H1 (cell line): ENCODE data around the gene PRKAR1B. TPM values are rescaled to one million over a fixed set of nuclear protein-coding genes. Genes with fewer than 3 reads are reported as not detected.
A peak's percentile ranks its signal among the peaks of the same experiment; 100 is the strongest.

Experiments used
- BRCA1 ChIP-seq: IDR thresholded peaks from 2 replicates; pipeline ENCODE4 v1.6.1; 2012; ENCODE audit warnings: low read depth, low read length, improper control_type of control experiment
- KDM5A ChIP-seq: fragments of 200-600 bp; IDR thresholded peaks from 2 replicates; pipeline ENCODE4 v1.7.1; 2012; ENCODE audit warnings: mild to moderate bottlenecking, low read length, inconsistent platforms, mixed read lengths
- MAFK ChIP-seq: IDR thresholded peaks from 2 replicates; pipeline ENCODE4 v1.6.1; 2012; ENCODE audit warnings: low read depth, mild to moderate bottlenecking, improper control_type of control experiment, low read length
- POLR2AphosphoS5 ChIP-seq: IDR thresholded peaks from 2 replicates; pipeline ENCODE4 v1.6.1; 2011; ENCODE audit warnings: low read depth, low read length
- RNF2 ChIP-seq: fragments of 200-900, 300-1000 bp; sonication (generic); IDR thresholded peaks from 2 replicates; pipeline ENCODE4 v1.7.1; 2016; ENCODE audit warnings: borderline replicate concordance, low read depth, mild to moderate bottlenecking, antibody characterized with exemption, low read length; ENCODE audit not compliant: poor library complexity, severe bottlenecking; ENCODE audit errors: missing control alignments
- SIX5 ChIP-seq: IDR thresholded peaks from 2 replicates; pipeline ENCODE4 v1.6.1; 2011; ENCODE audit warnings: mild to moderate bottlenecking, low read depth, low read length
- SUZ12 ChIP-seq: fragments of 200-600 bp; sonication (generic); IDR thresholded peaks from 2 replicates; pipeline ENCODE4 v1.6.1; 2012; ENCODE audit warnings: mild to moderate bottlenecking, inconsistent platforms, low read length, moderate library complexity, mixed read lengths
- TAF7 ChIP-seq: optimal IDR thresholded peaks from 2 replicates; pipeline ENCODE3; 2011; ENCODE audit warnings: low read depth, mild to moderate bottlenecking, inconsistent platforms, low read length, moderate library complexity, borderline replicate concordance
- polyA plus RNA-seq, 7 experiments: library from polyadenylated mRNA; depleted of rRNA in 3 of 7; stranded (reverse) in 5 of 7; unstranded in 2 of 7; fragments of >200 nt in 5 of 7; fragments of 200-250 nt in 2 of 7; gene quantifications; 1 replicate in 5 of 7; 2 replicates in 1 of 7; 4 replicates in 1 of 7; pipeline versions ENCODE4 v1.2.1 to v1.2.3, GENCODE V29; 2011 to 2013; ENCODE audit warnings: missing spikeins in 2 of 7, mixed read lengths in 2 of 7
- total RNA-seq: library from RNA; stranded (reverse); fragmentation: NEBNext Ultra II Directional; extraction: Animal tissue kit (Norgen Biotek cat#: 25700); gene quantifications from 2 replicates; pipeline ENCODE4 v1.2.1, GENCODE V29; 2021
- TF ChIP-seq, protein P1 (sequence below): fragments of 300-600 bp; sonication (generic); IDR thresholded peaks from 2 replicates; pipeline ENCODE4 v1.7.1; 2012; ENCODE audit warnings: low read length, moderate library complexity, mild to moderate bottlenecking, inconsistent platforms; ENCODE audit not compliant: insufficient replicate concordance
- TF ChIP-seq, protein P2 (sequence below): IDR thresholded peaks from 2 replicates; pipeline ENCODE4 v1.6.1; 2012; ENCODE audit warnings: inconsistent platforms
- TF ChIP-seq, protein P3 (sequence below): IDR thresholded peaks from 2 replicates; pipeline ENCODE4 v1.6.1; 2011; ENCODE audit warnings: low read depth, mild to moderate bottlenecking, low read length; ENCODE audit not compliant: insufficient read depth

The PRKAR1B gene
- total and polyA plus RNA-seq, 2 of the 8 experiments (the other 6 are each of a cell fraction or from before 2014, with no cell fraction given): 12.3 to 55.7 TPM

DNA sequence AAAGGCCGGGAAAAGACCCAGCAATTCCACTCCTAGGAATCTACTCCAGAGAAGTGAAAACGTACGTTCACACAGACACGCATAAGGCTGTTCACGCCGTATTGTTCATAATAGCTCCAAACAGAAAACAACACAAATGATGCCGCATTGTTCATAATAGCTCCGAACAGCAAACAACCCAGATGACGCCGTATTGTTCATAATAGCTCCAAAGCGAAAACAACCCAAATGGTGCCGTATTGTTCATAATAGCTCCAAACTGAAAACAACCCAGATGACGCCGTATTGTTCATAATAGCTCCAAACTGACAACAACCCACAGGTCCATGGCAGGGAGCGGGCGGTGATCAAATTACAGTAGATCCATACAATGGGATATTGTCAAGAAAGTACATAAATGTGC lies 85.8 kb downstream of the PRKAR1B start (continued):
- TF ChIP-seq, protein P1, sequence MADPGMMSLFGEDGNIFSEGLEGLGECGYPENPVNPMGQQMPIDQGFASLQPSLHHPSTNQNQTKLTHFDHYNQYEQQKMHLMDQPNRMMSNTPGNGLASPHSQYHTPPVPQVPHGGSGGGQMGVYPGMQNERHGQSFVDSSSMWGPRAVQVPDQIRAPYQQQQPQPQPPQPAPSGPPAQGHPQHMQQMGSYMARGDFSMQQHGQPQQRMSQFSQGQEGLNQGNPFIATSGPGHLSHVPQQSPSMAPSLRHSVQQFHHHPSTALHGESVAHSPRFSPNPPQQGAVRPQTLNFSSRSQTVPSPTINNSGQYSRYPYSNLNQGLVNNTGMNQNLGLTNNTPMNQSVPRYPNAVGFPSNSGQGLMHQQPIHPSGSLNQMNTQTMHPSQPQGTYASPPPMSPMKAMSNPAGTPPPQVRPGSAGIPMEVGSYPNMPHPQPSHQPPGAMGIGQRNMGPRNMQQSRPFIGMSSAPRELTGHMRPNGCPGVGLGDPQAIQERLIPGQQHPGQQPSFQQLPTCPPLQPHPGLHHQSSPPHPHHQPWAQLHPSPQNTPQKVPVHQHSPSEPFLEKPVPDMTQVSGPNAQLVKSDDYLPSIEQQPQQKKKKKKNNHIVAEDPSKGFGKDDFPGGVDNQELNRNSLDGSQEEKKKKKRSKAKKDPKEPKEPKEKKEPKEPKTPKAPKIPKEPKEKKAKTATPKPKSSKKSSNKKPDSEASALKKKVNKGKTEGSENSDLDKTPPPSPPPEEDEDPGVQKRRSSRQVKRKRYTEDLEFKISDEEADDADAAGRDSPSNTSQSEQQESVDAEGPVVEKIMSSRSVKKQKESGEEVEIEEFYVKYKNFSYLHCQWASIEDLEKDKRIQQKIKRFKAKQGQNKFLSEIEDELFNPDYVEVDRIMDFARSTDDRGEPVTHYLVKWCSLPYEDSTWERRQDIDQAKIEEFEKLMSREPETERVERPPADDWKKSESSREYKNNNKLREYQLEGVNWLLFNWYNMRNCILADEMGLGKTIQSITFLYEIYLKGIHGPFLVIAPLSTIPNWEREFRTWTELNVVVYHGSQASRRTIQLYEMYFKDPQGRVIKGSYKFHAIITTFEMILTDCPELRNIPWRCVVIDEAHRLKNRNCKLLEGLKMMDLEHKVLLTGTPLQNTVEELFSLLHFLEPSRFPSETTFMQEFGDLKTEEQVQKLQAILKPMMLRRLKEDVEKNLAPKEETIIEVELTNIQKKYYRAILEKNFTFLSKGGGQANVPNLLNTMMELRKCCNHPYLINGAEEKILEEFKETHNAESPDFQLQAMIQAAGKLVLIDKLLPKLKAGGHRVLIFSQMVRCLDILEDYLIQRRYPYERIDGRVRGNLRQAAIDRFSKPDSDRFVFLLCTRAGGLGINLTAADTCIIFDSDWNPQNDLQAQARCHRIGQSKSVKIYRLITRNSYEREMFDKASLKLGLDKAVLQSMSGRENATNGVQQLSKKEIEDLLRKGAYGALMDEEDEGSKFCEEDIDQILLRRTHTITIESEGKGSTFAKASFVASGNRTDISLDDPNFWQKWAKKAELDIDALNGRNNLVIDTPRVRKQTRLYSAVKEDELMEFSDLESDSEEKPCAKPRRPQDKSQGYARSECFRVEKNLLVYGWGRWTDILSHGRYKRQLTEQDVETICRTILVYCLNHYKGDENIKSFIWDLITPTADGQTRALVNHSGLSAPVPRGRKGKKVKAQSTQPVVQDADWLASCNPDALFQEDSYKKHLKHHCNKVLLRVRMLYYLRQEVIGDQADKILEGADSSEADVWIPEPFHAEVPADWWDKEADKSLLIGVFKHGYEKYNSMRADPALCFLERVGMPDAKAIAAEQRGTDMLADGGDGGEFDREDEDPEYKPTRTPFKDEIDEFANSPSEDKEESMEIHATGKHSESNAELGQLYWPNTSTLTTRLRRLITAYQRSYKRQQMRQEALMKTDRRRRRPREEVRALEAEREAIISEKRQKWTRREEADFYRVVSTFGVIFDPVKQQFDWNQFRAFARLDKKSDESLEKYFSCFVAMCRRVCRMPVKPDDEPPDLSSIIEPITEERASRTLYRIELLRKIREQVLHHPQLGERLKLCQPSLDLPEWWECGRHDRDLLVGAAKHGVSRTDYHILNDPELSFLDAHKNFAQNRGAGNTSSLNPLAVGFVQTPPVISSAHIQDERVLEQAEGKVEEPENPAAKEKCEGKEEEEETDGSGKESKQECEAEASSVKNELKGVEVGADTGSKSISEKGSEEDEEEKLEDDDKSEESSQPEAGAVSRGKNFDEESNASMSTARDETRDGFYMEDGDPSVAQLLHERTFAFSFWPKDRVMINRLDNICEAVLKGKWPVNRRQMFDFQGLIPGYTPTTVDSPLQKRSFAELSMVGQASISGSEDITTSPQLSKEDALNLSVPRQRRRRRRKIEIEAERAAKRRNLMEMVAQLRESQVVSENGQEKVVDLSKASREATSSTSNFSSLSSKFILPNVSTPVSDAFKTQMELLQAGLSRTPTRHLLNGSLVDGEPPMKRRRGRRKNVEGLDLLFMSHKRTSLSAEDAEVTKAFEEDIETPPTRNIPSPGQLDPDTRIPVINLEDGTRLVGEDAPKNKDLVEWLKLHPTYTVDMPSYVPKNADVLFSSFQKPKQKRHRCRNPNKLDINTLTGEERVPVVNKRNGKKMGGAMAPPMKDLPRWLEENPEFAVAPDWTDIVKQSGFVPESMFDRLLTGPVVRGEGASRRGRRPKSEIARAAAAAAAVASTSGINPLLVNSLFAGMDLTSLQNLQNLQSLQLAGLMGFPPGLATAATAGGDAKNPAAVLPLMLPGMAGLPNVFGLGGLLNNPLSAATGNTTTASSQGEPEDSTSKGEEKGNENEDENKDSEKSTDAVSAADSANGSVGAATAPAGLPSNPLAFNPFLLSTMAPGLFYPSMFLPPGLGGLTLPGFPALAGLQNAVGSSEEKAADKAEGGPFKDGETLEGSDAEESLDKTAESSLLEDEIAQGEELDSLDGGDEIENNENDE: peak; percentile 100
- TF ChIP-seq BRCA1 (no peak), SUZ12 (no peak), TAF7 (no peak), MAFK (peak; percentile 94), KDM5A (no peak), RNF2 (no peak), POLR2AphosphoS5 (no peak), SIX5 (no peak)
- TF ChIP-seq, protein P2, sequence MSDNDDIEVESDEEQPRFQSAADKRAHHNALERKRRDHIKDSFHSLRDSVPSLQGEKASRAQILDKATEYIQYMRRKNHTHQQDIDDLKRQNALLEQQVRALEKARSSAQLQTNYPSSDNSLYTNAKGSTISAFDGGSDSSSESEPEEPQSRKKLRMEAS: no peak
- TF ChIP-seq, protein P3, sequence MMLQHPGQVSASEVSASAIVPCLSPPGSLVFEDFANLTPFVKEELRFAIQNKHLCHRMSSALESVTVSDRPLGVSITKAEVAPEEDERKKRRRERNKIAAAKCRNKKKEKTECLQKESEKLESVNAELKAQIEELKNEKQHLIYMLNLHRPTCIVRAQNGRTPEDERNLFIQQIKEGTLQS: no peak
